NCI-H187 (cell line): ENCODE measurements around the gene BUD31.
A peak's percentile ranks its signal among the peaks of the same experiment; 100 is the strongest.

Experiments used
- DNase-seq, 2 experiments: peaks; one replicate each; lab custom pipeline; 2025; lab: John Stamatoyannopoulos, UW

The BUD31 gene

GRCh38 chr7:99433158-99433557 is 24.4 kb downstream of the BUD31 start:
- DNase-seq: no peak

GRCh38 chr7:99437946-99438572 is 29.3 kb downstream of the BUD31 start:
- no peak for DNase-seq

- DNase-seq: peak; percentile 76 to 95
Observed at GRCh38 chr7:99438573-99439480, 30.1 kb downstream of the BUD31 start, which contains the start of the genes CPSF4 and PTCD1. Gene CPSF4 (plus strand): TSS chr7:99438943. CDS start chr7:99439083, 140 bp downstream. Gene PTCD1 (minus strand): TSS chr7:99438798. CDS start chr7:99435242, 3,556 bp downstream.

- no peak for DNase-seq
Observed at GRCh38 chr7:99440195-99440594, 31.4 kb downstream of the BUD31 start.

- no peak for DNase-seq
Observed at GRCh38 chr7:99446096-99446495, 37.3 kb downstream of the BUD31 start.

- no peak for DNase-seq
Observed at GRCh38 chr7:99447943-99448342, 39.2 kb downstream of the BUD31 start.

- DNase-seq: no peak
Observed at GRCh38 chr7:99448855-99449254, 40.1 kb downstream of the BUD31 start.

- DNase-seq: no peak
Observed at GRCh38 chr7:99449326-99449725, 40.6 kb downstream of the BUD31 start.

GRCh38 chr7:99451936-99452335 is 43.2 kb downstream of the BUD31 start:
- DNase-seq: no peak

- no peak for DNase-seq
Observed at GRCh38 chr7:99452541-99452940, 43.8 kb downstream of the BUD31 start.

- no peak for DNase-seq
Observed at GRCh38 chr7:99453105-99453504, 44.3 kb downstream of the BUD31 start.

- DNase-seq: no peak
Observed at GRCh38 chr7:99455874-99456273, 47.1 kb downstream of the BUD31 start.

GRCh38 chr7:99456288-99456687 is 47.5 kb downstream of the BUD31 start:
- no peak for DNase-seq

GRCh38 chr7:99457050-99457649 is 48.4 kb downstream of the BUD31 start:
- DNase-seq: no peak

GRCh38 chr7:99457650-99458493 is 49.1 kb downstream of the BUD31 start:
- DNase-seq: no peak

- no peak for DNase-seq
Observed at GRCh38 chr7:99459087-99459486, 50.3 kb downstream of the BUD31 start.

GRCh38 chr7:99460651-99461050 is 51.9 kb downstream of the BUD31 start:
- no peak for DNase-seq

GRCh38 chr7:99461221-99461620 is 52.5 kb downstream of the BUD31 start:
- DNase-seq: no peak

GRCh38 chr7:99465421-99465768 is 56.6 kb downstream of the BUD31 start:
- no peak for DNase-seq

- DNase-seq: no peak
Observed at GRCh38 chr7:99468336-99468918, 59.7 kb downstream of the BUD31 start.
